ENCODE measurements around the gene SIPA1L3. TPM values are rescaled to one million over a fixed set of nuclear protein-coding genes. Genes with fewer than 3 reads are reported as not detected.

SIPA1L3 gene
- total and polyA plus RNA-seq, 9 of the 15 experiments (the other 6 are each of a cell fraction or from before 2014, with no cell fraction given) = 0.01 to 6.1 (median 2.5) TPM

- no peak for TF ChIP-seq IRF2 (CRISPR knock-in tag; IDR thresholded peaks at IDR 0.05)
- no peak for TF ChIP-seq CREB1 (IDR thresholded peaks at IDR 0.05)
- TF ChIP-seq CREB1 (CRISPR knock-in tag; IDR thresholded peaks at IDR 0.05) = no peak
- TF ChIP-seq HIVEP1 (CRISPR knock-in tag; IDR thresholded peaks at IDR 0.05) = no peak
- TF ChIP-seq SMARCA4 (IDR thresholded peaks at IDR 0.05) = peak; percentile 84
- TF ChIP-seq BHLHE40 (IDR thresholded peaks at IDR 0.05; ENCODE audit: low read length) = peak; percentile 56
- TF ChIP-seq ZNF133 (CRISPR knock-in tag; IDR thresholded peaks at IDR 0.05) = no peak
- no peak for TF ChIP-seq MAFG (tag; conservative IDR thresholded peaks at IDR 0.05)
- no peak for TF ChIP-seq CREB3 (tag; conservative IDR thresholded peaks at IDR 0.05; ENCODE audit: low read depth)
- no peak for TF ChIP-seq DDX20 (tag; IDR thresholded peaks at IDR 0.05; ENCODE audit: low read depth)
- no peak for TF ChIP-seq ZNF408 (CRISPR knock-in tag; IDR thresholded peaks at IDR 0.05; ENCODE audit: low read depth)
- no peak for TF ChIP-seq ZNF280A (IDR thresholded peaks at IDR 0.05; ENCODE audit: low read depth, partially characterized antibody)
- no peak for TF ChIP-seq ZNF398 (CRISPR knock-in tag; IDR thresholded peaks at IDR 0.05)
- no peak for TF ChIP-seq PTBP1 (IDR thresholded peaks at IDR 0.05; ENCODE audit: low read depth, low read length)
- TF ChIP-seq ZHX1 (conservative IDR thresholded peaks at IDR 0.05; ENCODE audit: low read length) = no peak
- TF ChIP-seq NFXL1 (CRISPR knock-in tag; IDR thresholded peaks at IDR 0.05) = no peak
- no peak for TF ChIP-seq CHD2 (IDR thresholded peaks at IDR 0.05; ENCODE audit: low read depth, low read length)
- no peak for TF ChIP-seq SFPQ (IDR thresholded peaks at IDR 0.05; ENCODE audit: low read depth, low read length)
- no peak for TF ChIP-seq SMC3 (conservative IDR thresholded peaks at IDR 0.05; ENCODE audit: insufficient read depth, low read depth, low read length)
- no peak for TF ChIP-seq ZNF324 (CRISPR knock-in tag; IDR thresholded peaks at IDR 0.05)
- no peak; the same call in 1 of the 2 replicates for TF ChIP-seq RB1 (IDR thresholded peaks at IDR 0.05; ENCODE audit: low read depth)
- no peak for TF ChIP-seq ZNF212 (CRISPR knock-in tag; IDR thresholded peaks at IDR 0.05)
Observed at GRCh38 chr19:37943480-37943879, 36.5 kb downstream of the SIPA1L3 start (continued).

Measured in K562 (cell line).